ENCODE results near the gene VIT.

Gene VIT

DNA sequence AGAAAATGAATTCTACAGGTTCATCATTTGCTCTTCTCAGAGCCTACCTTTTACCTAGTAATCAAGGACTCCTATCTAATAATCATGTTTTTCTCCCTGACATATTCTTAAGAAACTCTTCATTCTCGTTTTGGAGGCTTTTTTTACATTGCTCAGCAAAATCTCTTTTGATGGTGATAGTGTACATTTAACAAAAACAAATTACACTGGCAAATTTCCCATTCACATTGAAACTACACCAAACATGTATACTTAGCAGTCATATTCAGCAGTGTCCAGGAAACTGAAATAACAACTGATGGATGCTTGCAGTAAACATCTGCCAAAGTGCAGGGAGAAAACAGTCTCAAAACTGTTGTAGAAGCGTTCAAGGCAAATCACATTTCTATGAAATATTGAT, 4.4 kb upstream of the VIT start:
- H3K4me3 ChIP-seq (replicated peaks in 1 of 2; ENCODE audit: low read depth in 2 of 2, low read length in 2 of 2) = no peak overlapping the region
- DNase-seq (ENCODE audit: low read depth in 2 of 2) = no peak
- TF ChIP-seq, protein P1, sequence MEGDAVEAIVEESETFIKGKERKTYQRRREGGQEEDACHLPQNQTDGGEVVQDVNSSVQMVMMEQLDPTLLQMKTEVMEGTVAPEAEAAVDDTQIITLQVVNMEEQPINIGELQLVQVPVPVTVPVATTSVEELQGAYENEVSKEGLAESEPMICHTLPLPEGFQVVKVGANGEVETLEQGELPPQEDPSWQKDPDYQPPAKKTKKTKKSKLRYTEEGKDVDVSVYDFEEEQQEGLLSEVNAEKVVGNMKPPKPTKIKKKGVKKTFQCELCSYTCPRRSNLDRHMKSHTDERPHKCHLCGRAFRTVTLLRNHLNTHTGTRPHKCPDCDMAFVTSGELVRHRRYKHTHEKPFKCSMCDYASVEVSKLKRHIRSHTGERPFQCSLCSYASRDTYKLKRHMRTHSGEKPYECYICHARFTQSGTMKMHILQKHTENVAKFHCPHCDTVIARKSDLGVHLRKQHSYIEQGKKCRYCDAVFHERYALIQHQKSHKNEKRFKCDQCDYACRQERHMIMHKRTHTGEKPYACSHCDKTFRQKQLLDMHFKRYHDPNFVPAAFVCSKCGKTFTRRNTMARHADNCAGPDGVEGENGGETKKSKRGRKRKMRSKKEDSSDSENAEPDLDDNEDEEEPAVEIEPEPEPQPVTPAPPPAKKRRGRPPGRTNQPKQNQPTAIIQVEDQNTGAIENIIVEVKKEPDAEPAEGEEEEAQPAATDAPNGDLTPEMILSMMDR (IDR thresholded peaks at IDR 0.05; ENCODE audit: low read depth, low read length) = no peak

DNA sequence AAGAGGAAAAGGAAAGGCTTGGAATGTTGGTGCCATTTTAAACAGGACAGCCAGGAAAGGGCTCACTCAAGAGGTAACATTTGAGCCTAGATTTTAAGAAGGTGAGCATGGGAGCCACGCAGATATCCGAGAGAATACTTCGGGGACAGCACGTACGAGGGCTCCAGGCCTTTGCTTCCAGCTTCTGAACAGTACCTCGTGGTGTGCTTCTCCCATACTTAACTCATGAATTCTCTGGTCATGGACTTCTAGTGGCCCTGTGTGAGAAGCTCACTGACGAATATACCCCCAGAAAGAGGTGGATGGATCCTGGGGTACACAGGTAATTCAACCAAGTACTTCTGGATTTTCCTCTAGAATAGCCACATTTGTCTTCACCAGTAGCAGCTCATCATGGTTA, 2.7 kb upstream of the VIT start:
- no peak for DNase-seq (ENCODE audit: low read depth in 2 of 2)
- no peak overlapping the region for H3K4me3 ChIP-seq (replicated peaks in 1 of 2; ENCODE audit: low read depth in 2 of 2, low read length in 2 of 2)
- TF ChIP-seq, protein P1 (IDR thresholded peaks at IDR 0.05; ENCODE audit: low read depth, low read length) = no peak

DNA sequence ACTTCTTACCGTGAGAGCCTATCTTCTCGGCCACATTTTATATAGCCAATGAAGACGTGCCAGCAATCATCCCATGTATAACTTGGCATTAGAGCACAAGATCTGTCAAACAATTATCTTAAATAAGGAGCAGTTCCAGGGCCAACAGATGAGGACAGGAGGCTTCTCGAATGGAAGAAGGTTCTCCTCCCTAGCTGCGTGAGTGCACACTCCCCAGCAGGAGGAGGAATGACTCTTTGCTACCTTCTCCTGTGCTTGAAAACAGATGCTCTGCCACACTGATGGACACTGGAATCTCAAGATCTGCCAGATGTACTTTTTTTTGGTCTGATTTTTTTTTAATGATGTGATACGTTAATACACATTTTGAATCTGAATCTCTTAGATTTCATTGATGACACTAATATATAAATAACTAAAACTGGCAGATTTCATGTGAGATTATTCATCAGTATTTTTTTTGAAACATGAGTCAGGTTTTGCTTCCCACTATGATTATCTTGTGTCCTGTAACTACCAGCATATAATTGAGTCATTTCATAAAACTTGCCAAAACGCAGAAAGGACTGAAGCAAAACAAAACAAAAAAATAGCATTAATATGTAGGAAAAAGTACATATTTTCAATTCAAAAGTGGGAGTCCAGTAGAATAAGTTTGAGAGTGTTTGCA, 626 bp upstream of the VIT start:
- DNase-seq (ENCODE audit: low read depth in 2 of 2) = peak; percentile 45 to 80
- TF ChIP-seq, protein P1 (IDR thresholded peaks at IDR 0.05; ENCODE audit: low read depth, low read length) = peak; percentile 51
- H3K4me3 ChIP-seq (replicated peaks in 1 of 2; ENCODE audit: low read depth in 2 of 2, low read length in 2 of 2) = peak overlapping the region in 1 of 2 donors; percentile 5

DNA sequence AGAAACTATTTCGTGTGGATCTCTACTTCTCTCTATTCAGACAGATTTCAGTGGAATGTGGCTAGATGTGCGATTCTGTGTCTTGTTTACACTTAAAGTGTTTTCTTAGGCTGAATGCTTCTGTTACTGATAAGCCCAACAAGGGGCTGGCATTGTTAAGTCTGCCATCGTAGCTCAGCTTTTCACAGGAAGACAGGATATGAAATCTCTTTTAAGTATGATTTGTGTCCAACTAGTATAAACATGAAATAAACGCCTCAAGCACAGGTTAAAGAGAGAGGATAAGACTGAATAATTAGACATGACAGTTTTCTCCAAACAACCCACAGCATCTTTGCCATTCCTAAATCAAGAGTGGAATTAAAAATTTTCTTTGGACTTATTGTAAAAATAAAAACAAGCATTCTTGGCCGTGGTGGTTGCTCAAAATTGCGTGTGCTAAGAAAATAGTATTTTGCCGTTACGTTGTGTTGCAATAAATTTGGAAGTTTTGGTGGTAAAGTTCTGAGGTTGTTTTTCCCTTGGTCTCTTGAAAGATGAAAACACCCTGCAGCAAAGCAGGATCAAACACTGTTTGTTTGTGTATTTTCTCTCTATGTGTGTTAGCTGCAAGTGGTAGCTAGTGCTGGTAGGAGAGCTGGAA, 1.0 kb downstream of the VIT start:
- no peak for DNase-seq (ENCODE audit: low read depth in 2 of 2)
- H3K4me3 ChIP-seq (replicated peaks in 1 of 2; ENCODE audit: low read depth in 2 of 2, low read length in 2 of 2) = no peak overlapping the region
- TF ChIP-seq, protein P1 (IDR thresholded peaks at IDR 0.05; ENCODE audit: low read depth, low read length) = no peak

DNA sequence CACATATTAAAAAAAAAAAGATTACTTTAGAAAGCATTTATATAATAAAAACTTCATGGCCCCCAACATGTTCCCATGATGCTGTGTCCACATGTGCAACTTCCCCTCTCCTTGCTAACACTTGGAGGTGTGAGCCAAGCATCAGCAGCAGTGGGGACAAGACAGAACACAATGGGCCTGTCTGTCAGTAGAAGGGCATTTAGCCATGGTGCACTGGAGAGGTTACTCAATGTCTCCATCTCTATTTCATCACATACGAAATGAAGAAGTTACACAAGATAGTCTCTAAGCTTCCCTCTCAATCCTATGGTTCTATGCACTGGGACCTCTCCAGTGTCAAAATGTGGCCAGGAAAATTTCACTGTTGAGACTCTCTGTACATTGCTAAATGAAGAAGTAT, 2.5 kb downstream of the VIT start:
- H3K4me3 ChIP-seq (replicated peaks in 1 of 2; ENCODE audit: low read depth in 2 of 2, low read length in 2 of 2) = no peak overlapping the region
- DNase-seq (ENCODE audit: low read depth in 2 of 2) = peak; percentile 41 to 52
- TF ChIP-seq, protein P1 (IDR thresholded peaks at IDR 0.05; ENCODE audit: low read depth, low read length) = no peak

DNA sequence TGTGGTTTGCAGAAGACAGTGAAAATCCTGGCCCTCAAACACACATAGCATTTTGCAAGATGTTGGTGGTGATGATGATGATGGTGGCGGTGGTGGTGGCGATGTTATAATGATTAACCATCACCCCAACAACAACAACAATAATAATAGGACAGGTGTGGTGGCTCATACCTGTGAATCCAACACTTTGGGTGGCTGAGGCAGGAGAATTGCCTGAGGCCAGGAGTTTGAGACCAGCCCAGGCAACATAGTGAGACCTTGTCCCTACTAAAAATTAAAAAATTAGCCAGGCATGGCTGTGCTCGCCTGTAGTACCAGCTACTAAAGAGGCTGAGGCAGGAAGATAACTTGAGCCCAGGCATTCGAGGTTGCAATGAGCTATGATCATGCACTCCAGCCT, 3.8 kb downstream of the VIT start:
- no peak for DNase-seq (ENCODE audit: low read depth in 2 of 2)
- H3K4me3 ChIP-seq (replicated peaks in 1 of 2; ENCODE audit: low read depth in 2 of 2, low read length in 2 of 2) = no peak overlapping the region
- TF ChIP-seq, protein P1 (IDR thresholded peaks at IDR 0.05; ENCODE audit: low read depth, low read length) = no peak
